Osteoblast (primary cell): Measurements from ENCODE around the gene RRP1. TPM values are rescaled to one million over a fixed set of nuclear protein-coding genes. Genes with fewer than 3 reads are reported as not detected.

Source experiments
- DNase-seq: peaks from one replicate; pipeline ENCODE4 v3.0.0; 2011; ENCODE audit warnings: low spot score, mixed read lengths; ENCODE audit not compliant: insufficient read length; ENCODE audit errors: missing footprints
- H2AFZ ChIP-seq: 2 replicates; pipeline ENCODE4 v1.6.0; 2011; ENCODE audit warnings: mild to moderate bottlenecking, low read length
- H3K27ac ChIP-seq: 2 replicates; pipeline ENCODE4 v1.5.1; 2011; ENCODE audit warnings: mild to moderate bottlenecking, low read depth, low read length, moderate library complexity
- H3K27me3 ChIP-seq: 2 replicates; pipeline ENCODE4 v1.6.0; 2012; ENCODE audit warnings: mild to moderate bottlenecking, control low read depth, inconsistent platforms, low read length, moderate library complexity; ENCODE audit not compliant: insufficient read depth
- H3K36me3 ChIP-seq: 2 replicates; pipeline ENCODE4 v1.5.1; 2011; ENCODE audit warnings: mild to moderate bottlenecking, low read length, control low read depth, moderate library complexity; ENCODE audit not compliant: insufficient read depth
- H3K4me1 ChIP-seq: 2 replicates; pipeline ENCODE4 v1.5.1; 2011; ENCODE audit warnings: mild to moderate bottlenecking, low read length, control low read depth, moderate library complexity; ENCODE audit not compliant: insufficient read depth
- H3K4me2 ChIP-seq: 2 replicates; pipeline ENCODE4 v1.6.0; 2011; ENCODE audit warnings: mild to moderate bottlenecking, low read length; ENCODE audit not compliant: insufficient read depth
- H3K4me3 ChIP-seq: fragments of 200-600 bp; sonication (generic); 3 replicates; pipeline ENCODE4 v1.5.1; 2012; ENCODE audit warnings: mild to moderate bottlenecking, low read length, inconsistent platforms; ENCODE audit not compliant: insufficient read depth
- H3K79me2 ChIP-seq: 2 replicates; pipeline ENCODE4 v1.6.0; 2012; ENCODE audit warnings: mild to moderate bottlenecking, low read length, control low read depth, inconsistent platforms; ENCODE audit not compliant: insufficient read depth
- H3K9me3 ChIP-seq: 2 replicates; pipeline ENCODE4 v1.5.1; 2011; ENCODE audit warnings: low read depth, low read length, control low read depth
- H4K20me1 ChIP-seq: 2 replicates; pipeline ENCODE4 v1.6.0; 2012; ENCODE audit warnings: mild to moderate bottlenecking, low read length, control low read depth; ENCODE audit not compliant: insufficient read depth
- CTCF ChIP-seq: IDR thresholded peaks from 2 replicates; pipeline ENCODE4 v1.5.1; 2011; ENCODE audit warnings: mild to moderate bottlenecking, low read depth, low read length, moderate library complexity; ENCODE audit errors: extremely low read depth
- total RNA-seq: library from RNA; depleted of rRNA; stranded (reverse); fragments of >200 nt; gene quantifications from 2 replicates; pipeline ENCODE4 v1.2.3, GENCODE V29; 2012

RRP1 gene
- total RNA-seq, 1 donor, result 18.5 TPM

GRCh38 chr21:43759651-43760050, 29.7 kb upstream of the RRP1 start:
- no peak overlapping the region for H2AFZ ChIP-seq

GRCh38 chr21:43760391-43760958, 28.9 kb upstream of the RRP1 start:
- Histone ChIP-seq H3K4me2 (no peak overlapping the region), H3K79me2 (peaks cover 2% of the 10 kb centered on the region), H3K36me3 (peaks cover 58% of the 10 kb centered on the region), H3K27me3 (no peaks in the 10 kb centered on the region), H3K4me1 (peaks cover 16% of the 10 kb centered on the region), H3K9me3 (no peaks in the 10 kb centered on the region), H2AFZ (no peak overlapping the region), H4K20me1 (peaks cover 4% of the 10 kb centered on the region), H3K27ac (no peak overlapping the region), H3K4me3 (no peak overlapping the region)
- no peak for TF ChIP-seq CTCF
- DNase-seq, result no peak

More at GRCh38 chr21:43759651-43760050, 29.7 kb upstream of the RRP1 start:
- Histone ChIP-seq H3K4me3 (no peak overlapping the region), H3K36me3 (peaks cover 65% of the 10 kb centered on the region), H4K20me1 (peaks cover 8% of the 10 kb centered on the region), H3K9me3 (no peaks in the 10 kb centered on the region), H3K4me1 (peaks cover 14% of the 10 kb centered on the region), H3K4me2 (no peak overlapping the region), H3K27me3 (no peaks in the 10 kb centered on the region), H3K27ac (no peak overlapping the region), H3K79me2 (peaks cover 5% of the 10 kb centered on the region)
- DNase-seq, result no peak
- TF ChIP-seq CTCF, result no peak

- no peak for TF ChIP-seq CTCF
- H3K4me3 ChIP-seq, result no peak overlapping the region
- DNase-seq, result no peak
- H3K27me3 ChIP-seq, result no peaks in the 10 kb centered on the region
- H4K20me1 ChIP-seq, result peaks cover 3% of the 10 kb centered on the region
- no peak overlapping the region for H2AFZ ChIP-seq
- no peak overlapping the region for H3K4me2 ChIP-seq
- peaks cover 44% of the 10 kb centered on the region for H3K36me3 ChIP-seq
- no peaks in the 10 kb centered on the region for H3K9me3 ChIP-seq
- no peaks in the 10 kb centered on the region for H3K79me2 ChIP-seq
- peaks cover 16% of the 10 kb centered on the region for H3K4me1 ChIP-seq
- no peak overlapping the region for H3K27ac ChIP-seq
These were observed 27.5 kb upstream of the RRP1 start for GRCh38 chr21:43761886-43762285.

- Histone ChIP-seq H3K9me3 (no peaks in the 10 kb centered on the region), H3K27ac (no peak overlapping the region), H3K4me3 (no peak overlapping the region), H3K4me2 (no peak overlapping the region), H3K79me2 (no peaks in the 10 kb centered on the region), H3K4me1 (peaks cover 16% of the 10 kb centered on the region), H3K36me3 (peaks cover 43% of the 10 kb centered on the region), H4K20me1 (peaks cover 3% of the 10 kb centered on the region), H3K27me3 (no peaks in the 10 kb centered on the region), H2AFZ (no peak overlapping the region)
- DNase-seq, result no peak
- no peak for TF ChIP-seq CTCF
These were observed 26.9 kb upstream of the RRP1 start for GRCh38 chr21:43762303-43763128.
